ES-I3 (cell line): ENCODE measurements around the gene RSPH10B.
"Not testable (repeated sequence)": the region's sequence is repeated elsewhere in the genome, so short reads cannot be mapped to it uniquely, and the experiment has no call there.

Experiments
- H3K36me3 ChIP-seq: 2 replicates; pipeline ENCODE4 v1.6.1; 2013; ENCODE audit warnings: mild to moderate bottlenecking, low read length, control low read depth, moderate library complexity; ENCODE audit not compliant: insufficient read depth
- H3K4me1 ChIP-seq: 2 replicates; pipeline ENCODE4 v1.6.1; 2013; ENCODE audit warnings: mild to moderate bottlenecking, control low read depth, low read length; ENCODE audit not compliant: insufficient read depth
- H3K9ac ChIP-seq: 2 replicates; pipeline ENCODE4 v1.6.1; 2013; ENCODE audit warnings: low read depth, mild to moderate bottlenecking, low read length, moderate library complexity
- H3K9me3 ChIP-seq: 2 replicates; pipeline ENCODE4 v1.6.1; 2013; ENCODE audit warnings: mild to moderate bottlenecking, low read length, moderate library complexity; ENCODE audit not compliant: control insufficient read depth, insufficient read depth

The RSPH10B gene

DNA sequence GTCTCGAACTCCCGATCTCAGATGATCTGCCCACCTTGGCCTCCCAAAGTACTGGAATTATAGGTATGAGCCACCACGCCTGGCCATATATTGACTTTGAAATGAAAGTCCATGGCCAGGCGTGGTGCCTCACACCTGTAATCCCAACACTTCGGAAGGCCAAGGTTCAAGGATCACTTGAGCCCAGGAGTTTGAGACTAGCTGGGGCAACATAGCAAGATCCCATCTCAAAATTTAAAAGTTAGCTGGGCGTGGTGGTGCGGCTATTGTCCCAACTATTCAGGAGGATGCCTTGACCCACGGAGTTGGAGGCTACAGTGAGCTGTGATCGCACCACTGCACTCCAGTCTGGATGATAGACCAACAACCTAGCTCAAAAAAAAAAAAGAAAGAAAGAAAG, 78.0 kb downstream of the RSPH10B start:
- Histone ChIP-seq H3K36me3 (no peaks in the 10 kb centered on the region), H3K9ac (no peak overlapping the region), H3K4me1 (no peaks in the 10 kb centered on the region)

DNA sequence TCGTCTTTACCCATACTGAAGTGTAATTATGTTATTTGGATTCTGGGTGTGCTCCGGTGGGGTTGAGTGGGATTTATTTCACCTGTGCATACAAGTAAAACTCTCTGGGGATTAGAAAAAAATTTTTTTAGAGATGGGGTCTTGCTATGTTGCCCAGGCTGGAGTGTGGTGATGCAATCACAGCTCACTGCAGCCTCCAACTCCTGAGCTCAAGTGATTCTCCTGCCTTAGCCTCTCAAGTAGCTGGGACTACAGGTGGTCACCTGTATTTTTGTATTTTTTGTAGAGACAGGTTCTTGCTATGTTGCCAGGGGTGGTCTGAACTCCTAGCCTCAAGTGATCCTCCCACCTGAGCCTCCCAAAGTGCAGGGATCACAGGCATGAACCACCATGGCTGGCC, 80.2 kb downstream of the RSPH10B start:
- not testable (repeated sequence) for H3K4me1 ChIP-seq, H3K9me3 ChIP-seq, H3K36me3 ChIP-seq, H3K9ac ChIP-seq

More for the DNA sequence above, 78.0 kb downstream of the RSPH10B start:
- H3K9me3 ChIP-seq = no peaks in the 10 kb centered on the region

GRCh38 chr7:5888021-5888420, 82.5 kb downstream of the RSPH10B start:
- not testable (repeated sequence) for H3K9me3 ChIP-seq, H3K36me3 ChIP-seq, H3K4me1 ChIP-seq, H3K9ac ChIP-seq

DNA sequence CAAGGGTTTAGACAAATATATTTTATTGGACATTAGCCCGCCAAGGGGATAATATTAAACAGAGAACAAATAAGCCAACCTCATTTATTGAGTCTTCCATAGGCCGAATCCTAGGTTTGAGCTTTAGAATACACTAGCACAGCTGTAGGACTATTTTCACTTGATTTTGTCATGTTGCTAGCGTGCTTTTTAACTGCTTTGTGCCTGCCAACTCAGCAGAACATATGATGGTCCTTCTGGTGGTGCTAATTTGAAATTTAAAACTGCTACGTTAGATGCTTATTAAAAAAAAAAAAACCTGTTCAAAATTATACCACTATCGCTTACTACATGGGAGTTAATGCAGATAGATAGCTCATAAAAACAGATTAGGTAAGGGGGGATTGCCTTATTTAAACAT, 86.1 kb downstream of the RSPH10B start:
- H3K36me3 ChIP-seq = not testable (repeated sequence)

DNA sequence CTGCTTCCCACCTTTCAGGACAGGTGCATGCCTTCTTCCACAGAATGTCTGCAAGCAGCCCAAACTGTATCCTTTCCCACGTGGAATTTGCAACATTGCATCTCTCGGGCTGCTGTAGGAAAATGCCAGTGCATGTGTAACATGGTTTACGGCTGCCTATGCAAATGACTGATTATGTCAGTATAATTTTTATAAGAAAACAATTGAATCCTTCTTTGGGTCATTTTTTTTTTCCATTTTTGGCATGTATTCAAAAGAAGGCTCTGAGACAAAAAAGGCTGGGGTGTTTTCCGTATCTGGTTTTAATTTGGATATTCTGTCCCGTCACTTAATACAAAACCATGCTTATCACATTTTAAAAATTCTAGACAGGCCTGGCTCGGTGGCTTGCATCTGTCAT, 90.4 kb downstream of the RSPH10B start:
- not testable (repeated sequence) for H3K9ac ChIP-seq, H3K9me3 ChIP-seq, H3K4me1 ChIP-seq, H3K36me3 ChIP-seq

More for the DNA sequence above, 86.1 kb downstream of the RSPH10B start:
- H3K9ac ChIP-seq, H3K4me1 ChIP-seq, H3K9me3 ChIP-seq: not testable (repeated sequence)

DNA sequence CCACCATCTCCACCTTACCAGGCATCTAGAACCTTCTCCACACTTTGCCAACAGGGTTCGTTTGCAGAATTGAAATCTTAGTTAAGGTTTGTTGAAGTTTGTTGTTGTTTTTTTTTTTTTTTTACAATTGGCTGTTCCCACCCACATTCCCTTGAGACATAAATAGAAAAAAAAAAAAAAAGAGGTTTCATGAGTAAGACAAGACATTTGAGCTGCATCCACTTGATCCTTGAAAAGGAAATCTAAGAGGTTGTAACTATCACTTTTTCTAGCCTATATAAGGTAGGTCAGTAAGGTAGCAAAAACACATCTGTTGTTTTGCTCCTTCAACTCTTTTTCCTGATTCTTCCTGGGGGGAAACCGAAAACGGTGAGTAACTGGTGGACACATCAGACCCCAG, 90.9 kb downstream of the RSPH10B start:
- H3K9me3 ChIP-seq = not testable (repeated sequence)

More for the DNA sequence above, 90.9 kb downstream of the RSPH10B start:
- H3K4me1 ChIP-seq, H3K36me3 ChIP-seq, H3K9ac ChIP-seq: not testable (repeated sequence)
